HCT116 (cell line): Measurements from ENCODE around the gene TAF15. TPM values are rescaled to one million over a fixed set of nuclear protein-coding genes. Genes with fewer than 3 reads are reported as not detected.

Source experiments
- ATAC-seq: fragments of 200-7000 bp; cut with Tn5 transposase; 2 replicates; pipeline ENCODE4 v1.9.1; 2020; ENCODE audit warnings: mild to moderate bottlenecking, moderate library complexity
- BruUV-seq: library from RNA; stranded (reverse); fragments of 400-500 nt; replicated peaks from 2 replicates; lab custom pipeline; 2021; lab: Mats Ljungman, UMichigan
- CTCF ChIA-PET: fragments of 300-600 bp; sonication (Branson Sonifier 250); formaldehyde crosslinking; loops from one replicate; lab custom pipeline; 2021; ENCODE audit warnings: antibody characterized with exemption; lab: Charles Lee
- POLR2A ChIA-PET: fragments of 300-600, 350-600 bp; sonication (Branson Sonifier 250); formaldehyde crosslinking; loops from one replicate; lab custom pipeline; 2021; ENCODE audit warnings: antibody characterized with exemption; lab: Charles Lee
- RAD21 ChIA-PET, 2 experiments: fragments of 300-600 bp; sonication (Branson Sonifier 250); formaldehyde crosslinking; loops; one replicate each; lab custom pipeline; 2023; ENCODE audit warnings: low total read pairs in 2 of 2; ENCODE audit not compliant: uncharacterized antibody in 2 of 2, unreplicated experiment in 2 of 2, low non-redundant PET in 1 of 2; lab: Charles Lee
- DNase-seq: peaks from one replicate; pipeline ENCODE4 v3.0.0-alpha.2; 2010; ENCODE audit warnings: low read depth, low spot score
- H2AFZ ChIP-seq: fragments of 200-600 bp; shearing (Covaris generic), sonication (generic); 2 replicates; pipeline ENCODE4 v1.6.1; 2017; ENCODE audit warnings: low read depth, mixed run types, mixed read lengths, antibody characterized with exemption, low read length; ENCODE audit not compliant: poor library complexity, severe bottlenecking
- H3K27ac ChIP-seq: 2 replicates; pipeline ENCODE4 v1.5.1; 2012; ENCODE audit warnings: low read depth, low read length
- H3K27me3 ChIP-seq: fragments of 200-600 bp; sonication (generic); 2 replicates; pipeline ENCODE4 v1.6.1; 2016; ENCODE audit warnings: mixed run types, low read length, mixed read lengths; ENCODE audit not compliant: insufficient read depth
- H3K36me3 ChIP-seq, 2 experiments: fragments of 200-500 bp in 1 of 2; fragments of 200-600 bp in 1 of 2; sonication (Bioruptor generic) in 1 of 2; sonication (generic) in 1 of 2; 2 replicates each; pipeline versions ENCODE4 v1.5.1 to v1.6.1; 2014 to 2016; ENCODE audit warnings: low read length in 2 of 2, inconsistent platforms in 1 of 2, mixed read lengths in 1 of 2, mixed run types in 1 of 2; ENCODE audit not compliant: insufficient read depth in 2 of 2, control insufficient read depth in 1 of 2
- H3K4me1 ChIP-seq, 2 experiments: fragments of 200-600 bp in 1 of 2; sonication (generic) in 1 of 2; 2 replicates each; pipeline versions ENCODE4 v1.5.1 to v1.6.1; 2012 to 2017; ENCODE audit warnings: low read length in 2 of 2, inconsistent platforms in 1 of 2, mild to moderate bottlenecking in 1 of 2, mixed read lengths in 1 of 2, mixed run types in 1 of 2, moderate library complexity in 1 of 2; ENCODE audit not compliant: insufficient read depth in 2 of 2, control insufficient read depth in 1 of 2
- H3K4me2 ChIP-seq: fragments of 200-600 bp; sonication (generic); 2 replicates; pipeline ENCODE4 v1.6.1; 2017; ENCODE audit warnings: mixed run types, low read length, mixed read lengths
- H3K4me3 ChIP-seq, 2 experiments: fragments of 200-600 bp in 1 of 2; sonication (generic) in 1 of 2; replicated peaks in 1 of 2; 2 replicates each; pipeline ENCODE4 v1.5.1; 2011 to 2016; ENCODE audit warnings: low read length in 2 of 2, control low read depth in 1 of 2, low read depth in 1 of 2, mild to moderate bottlenecking in 1 of 2, mixed read lengths in 1 of 2, mixed run types in 1 of 2
- H3K79me2 ChIP-seq: fragments of 200-600 bp; sonication (generic); 2 replicates; pipeline ENCODE4 v1.6.1; 2017; ENCODE audit warnings: mild to moderate bottlenecking, mixed run types, low read length, moderate library complexity, mixed read lengths; ENCODE audit not compliant: insufficient read depth
- H3K9ac ChIP-seq: fragments of 200-600 bp; sonication (generic); 2 replicates; pipeline ENCODE4 v1.6.1; 2016; ENCODE audit warnings: low read length, mixed read lengths
- H3K9me2 ChIP-seq: fragments of 200-600 bp; sonication (generic), shearing (Covaris generic); 2 replicates; pipeline ENCODE4 v1.6.1; 2017; ENCODE audit warnings: mixed run types, mild to moderate bottlenecking, moderate library complexity; ENCODE audit not compliant: insufficient read depth
- H3K9me3 ChIP-seq, 2 experiments: fragments of 200-500 bp in 1 of 2; fragments of 200-600 bp in 1 of 2; sonication (Bioruptor generic) in 1 of 2; sonication (generic) in 1 of 2; 2 replicates each; pipeline ENCODE4 v1.6.1; 2014 to 2017; ENCODE audit warnings: low read length in 2 of 2, mixed read lengths in 2 of 2, inconsistent platforms in 1 of 2, low read depth in 1 of 2, mild to moderate bottlenecking in 1 of 2, mixed run types in 1 of 2, moderate library complexity in 1 of 2; ENCODE audit not compliant: control insufficient read depth in 1 of 2, insufficient read depth in 1 of 2
- H4K20me1 ChIP-seq: fragments of 200-600 bp; sonication (generic), shearing (Covaris generic); 2 replicates; pipeline ENCODE4 v1.6.1; 2017; ENCODE audit warnings: mixed run types, mild to moderate bottlenecking, moderate library complexity; ENCODE audit not compliant: insufficient read depth
- CBX3 ChIP-seq: IDR thresholded peaks from 2 replicates; pipeline ENCODE4 v1.6.1; 2012; ENCODE audit warnings: low read depth
- EZH2phosphoT487 ChIP-seq: fragments of 200-600 bp; IDR thresholded peaks from 2 replicates; pipeline ENCODE4 v1.6.1; 2018; ENCODE audit warnings: antibody characterized with exemption, borderline replicate concordance
- SP1 ChIP-seq: IDR thresholded peaks from 2 replicates; pipeline ENCODE4 v1.6.1; 2012; ENCODE audit warnings: low read depth
- TCF7L2 ChIP-seq: IDR thresholded peaks from 2 replicates; pipeline ENCODE4 v1.7.0; 2011; ENCODE audit warnings: borderline replicate concordance, inconsistent platforms; ENCODE audit not compliant: insufficient read depth, insufficient read length; ENCODE audit errors: extremely low read depth
- YY1 ChIP-seq: IDR thresholded peaks from 2 replicates; pipeline ENCODE4 v1.6.1; 2011; ENCODE audit warnings: low read length, low read depth, moderate library complexity, mild to moderate bottlenecking; ENCODE audit not compliant: insufficient replicate concordance; ENCODE audit errors: extremely low read depth
- ZBTB33 ChIP-seq: IDR thresholded peaks from 2 replicates; pipeline ENCODE4 v1.6.1; 2011; ENCODE audit warnings: mild to moderate bottlenecking, low read length, moderate library complexity; ENCODE audit not compliant: insufficient replicate concordance; ENCODE audit errors: extremely low read depth
- ZNF274 ChIP-seq: fragments of 200-500 bp; sonication (Bioruptor generic); IDR thresholded peaks from 2 replicates; pipeline ENCODE4 v1.6.1; 2014; ENCODE audit warnings: mild to moderate bottlenecking, low read depth, low read length, inconsistent platforms
- intact Hi-C: fragments of 100-400 bp; cut with micrococcal nuclease; formaldehyde crosslinking; loops from 2 replicates; pipeline ENCODE4 v1.10.0; 2022
- total RNA-seq: library from RNA; stranded (reverse); gene quantifications from one replicate; pipeline ENCODE4 v1.2.1, GENCODE V29; 2021; ENCODE audit not compliant: unreplicated experiment

Gene TAF15
- total RNA-seq, 1 experiment from 2014 or later: 346 TPM

- Histone ChIP-seq H3K27ac (no peak overlapping the region), H3K9me2 (no peaks in the 10 kb centered on the region), H4K20me1 (no peaks in the 10 kb centered on the region), H3K36me3 (no peaks in the 10 kb centered on the region), H3K9ac (no peak overlapping the region), H2AFZ (no peak overlapping the region), H3K4me2 (no peak overlapping the region), H3K9me3 (no peaks in the 10 kb centered on the region), H3K4me1 (no peaks in the 10 kb centered on the region), H3K27me3 (no peaks in the 10 kb centered on the region), H3K4me3 (no peak overlapping the region), H3K79me2 (no peaks in the 10 kb centered on the region)
- ATAC-seq (no peak), DNase-seq (no peak)
- POLR2A ChIA-PET: no interaction called here
- CTCF ChIA-PET: no interaction called here
- RAD21 ChIA-PET: no interaction called here
- no peak for TF ChIP-seq SP1
- TF ChIP-seq YY1: no peak
- no peak for TF ChIP-seq ZNF274
- no peak for TF ChIP-seq CBX3
- no peak for TF ChIP-seq EZH2phosphoT487
- no TSS peak for BruUV-seq
- intact Hi-C loops: no loop called here
Measured at GRCh38 chr17:35892091-35893035, 83.1 kb downstream of the TAF15 start.

GRCh38 chr17:35893751-35894150 is 84.5 kb downstream of the TAF15 start:
- TF ChIP-seq ZBTB33: no peak
- TF ChIP-seq YY1: no peak
- TF ChIP-seq TCF7L2: no peak

More at GRCh38 chr17:35893751-35894150, 84.5 kb downstream of the TAF15 start:
- DNase-seq (no peak), ATAC-seq (no peak)
- no peaks in the 10 kb centered on the region for H3K9me2 ChIP-seq
- no peak overlapping the region for H2AFZ ChIP-seq
- ChIA-PET POLR2A (no interaction called here), CTCF (no interaction called here), RAD21 (no interaction called here)
- H3K27me3 ChIP-seq: no peaks in the 10 kb centered on the region
- H3K4me2 ChIP-seq: no peak overlapping the region
- H3K4me3 ChIP-seq: no peak overlapping the region
- H3K36me3 ChIP-seq: no peaks in the 10 kb centered on the region
- H4K20me1 ChIP-seq: no peaks in the 10 kb centered on the region
- H3K9ac ChIP-seq: no peak overlapping the region
- no peaks in the 10 kb centered on the region for H3K9me3 ChIP-seq
- no peaks in the 10 kb centered on the region for H3K79me2 ChIP-seq
- no peaks in the 10 kb centered on the region for H3K4me1 ChIP-seq
- H3K27ac ChIP-seq: no peak overlapping the region
- BruUV-seq: no TSS peak
- intact Hi-C loops: no loop called here
